NCI-H1092 treated with DMSO at 0.1 percent for 48 hours (cell line): Measurements from ENCODE around the gene GALM.
"Not testable (repeated sequence)": the region's sequence is repeated elsewhere in the genome, so short reads cannot be mapped to it uniquely, and the experiment has no call there.

Experiments used
- DNase-seq: peaks from one replicate; lab custom pipeline; 2025; lab: John Stamatoyannopoulos, UW

GALM gene

GRCh38 chr2:38665854-38666555, at the start of gene GALM:
Gene GALM (plus strand): TSS chr2:38666114. CDS start chr2:38666162, 48 bp downstream.
- no peak for DNase-seq

- no peak for DNase-seq
Observed at GRCh38 chr2:38617301-38617700, 48.6 kb upstream of the GALM start.

GRCh38 chr2:38619458-38620164, 46.3 kb upstream of the GALM start:
- DNase-seq: no peak

GRCh38 chr2:38620282-38620977, 45.5 kb upstream of the GALM start:
- DNase-seq: no peak

- DNase-seq: no peak
Observed at GRCh38 chr2:38621018-38621417, 44.9 kb upstream of the GALM start.

GRCh38 chr2:38622210-38622609, 43.7 kb upstream of the GALM start:
- no peak for DNase-seq

GRCh38 chr2:38626326-38627035, 39.4 kb upstream of the GALM start:
- DNase-seq: no peak

GRCh38 chr2:38627391-38627790, 38.5 kb upstream of the GALM start:
- no peak for DNase-seq

- no peak for DNase-seq
Observed at GRCh38 chr2:38629684-38630083, 36.2 kb upstream of the GALM start.

- no peak for DNase-seq
Observed at GRCh38 chr2:38631976-38632375, 33.9 kb upstream of the GALM start.

GRCh38 chr2:38632980-38633379, 32.9 kb upstream of the GALM start:
- no peak for DNase-seq

GRCh38 chr2:38633895-38634294, 32.0 kb upstream of the GALM start:
- no peak for DNase-seq

- DNase-seq: no peak
Observed at GRCh38 chr2:38634684-38635083, 31.2 kb upstream of the GALM start.

GRCh38 chr2:38635139-38635538, 30.8 kb upstream of the GALM start:
- no peak for DNase-seq

- DNase-seq: no peak
Observed at GRCh38 chr2:38636069-38636468, 29.8 kb upstream of the GALM start.

- not testable (repeated sequence) for DNase-seq
Observed at GRCh38 chr2:38642373-38643017, 23.4 kb upstream of the GALM start.

GRCh38 chr2:38643021-38643671, 22.8 kb upstream of the GALM start:
- no peak for DNase-seq

GRCh38 chr2:38643683-38644511, 22.0 kb upstream of the GALM start:
- not testable (repeated sequence) for DNase-seq

- no peak for DNase-seq
Observed at GRCh38 chr2:38648107-38648761, 17.7 kb upstream of the GALM start.

- no peak for DNase-seq
Observed at GRCh38 chr2:38649176-38649728, 16.7 kb upstream of the GALM start.
